Activated CD8-positive, alpha-beta T cell treated with anti-CD3 and anti-CD28 coated beads for 36 hours (primary cell): ENCODE data around the gene PIAS2. TPM values are rescaled to one million over a fixed set of nuclear protein-coding genes. Genes with fewer than 3 reads are reported as not detected.

Source experiments
- ATAC-seq: fragments of 200-7000 bp; cut with Tn5 transposase; one replicate; pipeline ENCODE4 v1.10.0; 2021; ENCODE audit warnings: mild to moderate bottlenecking, moderate library complexity
- CTCF ChIA-PET: fragments of 350-600 bp; sonication (Branson Sonifier 250); formaldehyde crosslinking; loops from one replicate; lab custom pipeline; 2021; ENCODE audit warnings: antibody characterized with exemption; lab: Charles Lee
- POLR2A ChIA-PET: fragments of 350-600 bp; sonication (Branson Sonifier 250); formaldehyde crosslinking; loops from one replicate; lab custom pipeline; 2021; ENCODE audit warnings: antibody characterized with exemption; lab: Charles Lee
- DNase-seq: peaks from one replicate; pipeline ENCODE4 v3.0.0-alpha.2; 2020
- H3K27ac Mint-ChIP-seq: one replicate; pipeline ENCODE4 v1.8.0; 2021; ENCODE audit warnings: mild to moderate bottlenecking, mixed read lengths
- H3K27me3 Mint-ChIP-seq: one replicate; pipeline ENCODE4 v1.8.0; 2021; ENCODE audit warnings: mixed read lengths
- H3K36me3 Mint-ChIP-seq: one replicate; pipeline ENCODE4 v1.8.0; 2021; ENCODE audit warnings: low read depth, mixed read lengths
- H3K4me1 Mint-ChIP-seq: one replicate; pipeline ENCODE4 v1.8.0; 2021; ENCODE audit warnings: low read depth, mixed read lengths
- H3K4me3 Mint-ChIP-seq: one replicate; pipeline ENCODE4 v1.8.0; 2021; ENCODE audit warnings: mild to moderate bottlenecking, moderate library complexity, mixed read lengths
- H3K9me3 Mint-ChIP-seq: one replicate; pipeline ENCODE4 v1.8.0; 2021; ENCODE audit warnings: mixed read lengths
- intact Hi-C: fragments of 100-400 bp; cut with micrococcal nuclease; formaldehyde crosslinking; loops from one replicate; pipeline ENCODE4 v1.10.0; 2022
- total RNA-seq, 2 experiments: library from RNA; stranded (reverse); gene quantifications; one replicate each; pipeline ENCODE4 v1.2.3, GENCODE V29; 2021
- TF ChIP-seq, protein P1 (sequence below): fragments of 200-600 bp; IDR thresholded peaks from one replicate; pipeline ENCODE4 v1.8.0; 2022; ENCODE audit warnings: antibody characterized with exemption, mild to moderate bottlenecking

Gene PIAS2
- total RNA-seq, 2 experiments from 2014 or later, result 26.9 to 29.8 TPM

GRCh38 chr18:46950064-46950656 is 32.9 kb upstream of the PIAS2 start:
- ChIA-PET POLR2A (interaction anchor here (0.6 kb wide), 1 partner anchor 32 kb away, joined by 3 read pairs; the partner anchor contains the start of gene KATNAL2), CTCF (interaction anchor here (0.8 to 1.2 kb wide), 2 partner anchors 9 to 10 kb away, joined by 4 read pairs; no protein-coding TSS in a partner anchor)
- TF ChIP-seq, protein P1, sequence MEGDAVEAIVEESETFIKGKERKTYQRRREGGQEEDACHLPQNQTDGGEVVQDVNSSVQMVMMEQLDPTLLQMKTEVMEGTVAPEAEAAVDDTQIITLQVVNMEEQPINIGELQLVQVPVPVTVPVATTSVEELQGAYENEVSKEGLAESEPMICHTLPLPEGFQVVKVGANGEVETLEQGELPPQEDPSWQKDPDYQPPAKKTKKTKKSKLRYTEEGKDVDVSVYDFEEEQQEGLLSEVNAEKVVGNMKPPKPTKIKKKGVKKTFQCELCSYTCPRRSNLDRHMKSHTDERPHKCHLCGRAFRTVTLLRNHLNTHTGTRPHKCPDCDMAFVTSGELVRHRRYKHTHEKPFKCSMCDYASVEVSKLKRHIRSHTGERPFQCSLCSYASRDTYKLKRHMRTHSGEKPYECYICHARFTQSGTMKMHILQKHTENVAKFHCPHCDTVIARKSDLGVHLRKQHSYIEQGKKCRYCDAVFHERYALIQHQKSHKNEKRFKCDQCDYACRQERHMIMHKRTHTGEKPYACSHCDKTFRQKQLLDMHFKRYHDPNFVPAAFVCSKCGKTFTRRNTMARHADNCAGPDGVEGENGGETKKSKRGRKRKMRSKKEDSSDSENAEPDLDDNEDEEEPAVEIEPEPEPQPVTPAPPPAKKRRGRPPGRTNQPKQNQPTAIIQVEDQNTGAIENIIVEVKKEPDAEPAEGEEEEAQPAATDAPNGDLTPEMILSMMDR, result peak; percentile 53
- H3K4me3 Mint-ChIP-seq, result no peak overlapping the region
- intact Hi-C loops, result no loop called here
- no peaks in the 10 kb centered on the region for H3K4me1 Mint-ChIP-seq
- no peaks in the 10 kb centered on the region for H3K36me3 Mint-ChIP-seq
- H3K27ac Mint-ChIP-seq, result no peak overlapping the region
- DNase-seq (no peak), ATAC-seq (no peak)
- H3K27me3 Mint-ChIP-seq, result peaks cover 11% of the 10 kb centered on the region
- H3K9me3 Mint-ChIP-seq, result no peaks in the 10 kb centered on the region

DNA sequence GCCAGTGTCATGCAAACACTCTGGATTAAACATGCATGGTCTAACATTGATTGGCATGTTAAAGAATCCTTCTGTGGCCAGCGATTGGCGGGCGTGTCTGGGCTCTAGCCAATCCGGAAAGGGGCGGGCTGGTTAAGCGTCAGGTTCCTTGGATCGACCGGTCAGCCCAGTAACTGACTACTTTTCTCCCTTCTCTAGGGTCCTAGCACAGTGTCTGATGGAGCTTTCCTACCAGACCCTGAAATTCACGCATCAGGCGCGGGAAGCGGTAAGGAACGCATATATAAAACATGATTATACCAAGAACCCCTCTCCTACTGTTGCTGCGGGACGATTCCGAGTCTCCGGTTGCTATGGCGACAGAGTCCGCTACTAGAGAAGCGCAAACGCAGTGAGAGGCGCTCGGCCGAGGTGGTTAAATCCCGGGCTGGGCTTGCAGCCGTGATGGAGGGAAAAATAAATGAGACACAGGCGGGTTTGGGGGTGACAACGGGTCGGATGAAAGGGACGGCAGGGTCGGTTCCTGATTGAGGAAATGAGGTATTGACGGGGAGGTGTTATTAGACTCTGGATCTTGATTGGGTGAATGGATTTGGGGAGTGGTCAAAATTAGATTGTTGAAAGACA is 29.5 kb upstream of the PIAS2 start:
- no peaks in the 10 kb centered on the region for H3K36me3 Mint-ChIP-seq
- no peaks in the 10 kb centered on the region for H3K4me1 Mint-ChIP-seq
- TF ChIP-seq, protein P1, result no peak
- H3K9me3 Mint-ChIP-seq, result no peaks in the 10 kb centered on the region
- ChIA-PET CTCF (no interaction called here), POLR2A (no interaction called here)
- no peak overlapping the region for H3K27ac Mint-ChIP-seq
- no peak overlapping the region for H3K4me3 Mint-ChIP-seq
- peaks cover 15% of the 10 kb centered on the region for H3K27me3 Mint-ChIP-seq
- ATAC-seq, result peak; percentile 96
- intact Hi-C loops, result no loop called here
- DNase-seq, result peak; percentile 76

DNA sequence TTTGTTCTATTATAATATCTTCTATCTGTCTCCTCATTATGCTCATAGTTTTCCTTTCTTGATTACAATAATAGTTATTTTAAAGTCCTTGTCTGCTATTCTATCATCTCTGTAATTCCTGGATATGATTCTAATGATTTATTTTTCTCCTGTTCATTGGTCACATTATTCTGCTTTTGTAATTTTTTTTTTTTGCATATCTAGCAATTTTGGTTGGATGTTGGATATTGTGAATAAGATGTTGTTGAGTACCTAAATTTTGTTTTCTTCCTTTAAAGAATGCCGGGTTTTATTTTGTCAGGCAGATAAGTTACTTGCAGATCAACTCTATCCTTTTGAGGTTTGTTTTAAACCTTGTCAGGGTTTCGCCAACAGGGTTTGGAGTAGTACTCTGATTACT is 25.3 kb upstream of the PIAS2 start:
- H3K9me3 Mint-ChIP-seq, result no peaks in the 10 kb centered on the region
- H3K4me1 Mint-ChIP-seq, result no peaks in the 10 kb centered on the region
- ATAC-seq (no peak), DNase-seq (no peak)
- H3K4me3 Mint-ChIP-seq, result no peak overlapping the region
- intact Hi-C loops, result no loop called here
- ChIA-PET POLR2A (no interaction called here), CTCF (no interaction called here)
- no peak overlapping the region for H3K27ac Mint-ChIP-seq
- TF ChIP-seq, protein P1, result no peak
- no peaks in the 10 kb centered on the region for H3K36me3 Mint-ChIP-seq
- H3K27me3 Mint-ChIP-seq, result peaks cover 6% of the 10 kb centered on the region

GRCh38 chr18:46939998-46940571 is 22.8 kb upstream of the PIAS2 start:
- Mint-ChIP-seq H3K4me3 (no peak overlapping the region), H3K4me1 (no peaks in the 10 kb centered on the region), H3K27me3 (peaks cover 3% of the 10 kb centered on the region), H3K9me3 (no peaks in the 10 kb centered on the region), H3K36me3 (no peaks in the 10 kb centered on the region), H3K27ac (no peak overlapping the region)
- TF ChIP-seq, protein P1, result no peak
- POLR2A ChIA-PET, result no interaction called here
- DNase-seq (no peak), ATAC-seq (no peak)
- intact Hi-C loops, result no loop called here
- CTCF ChIA-PET, result interaction anchor here (1.6 kb wide), 1 partner anchor 11 kb away, joined by 4 read pairs; no protein-coding TSS in a partner anchor
